K562 (cell line): ENCODE results near the gene FUNDC2. TPM values are rescaled to one million over a fixed set of nuclear protein-coding genes. Genes with fewer than 3 reads are reported as not detected.
A peak's percentile ranks its signal among the peaks of the same experiment; 100 is the strongest.

Experiments used
- FOXK1 ChIP-seq: sonication (generic); formaldehyde crosslinking; IDR thresholded peaks from 2 replicates; pipeline ENCODE4 v1.8.0; 2022; ENCODE audit warnings: missing genetic modification reagents, mild to moderate bottlenecking, borderline replicate concordance
- MCM3 ChIP-seq: fragments of 450-650 bp; IDR thresholded peaks from 2 replicates; pipeline ENCODE4 v1.6.1; 2016
- PHF21A ChIP-seq: fragments of 450-650 bp; IDR thresholded peaks from 2 replicates; pipeline ENCODE4 v1.6.1; 2017; ENCODE audit warnings: low read depth, borderline replicate concordance
- RREB1 ChIP-seq: fragments of 250-450 bp; sonication (Bioruptor Pico); IDR thresholded peaks from 2 replicates; pipeline ENCODE4 v1.4.0; 2020
- SMARCE1 ChIP-seq: fragments of 450-650 bp; IDR thresholded peaks from 2 replicates; pipeline ENCODE4 v1.7.1; 2016; ENCODE audit warnings: mild to moderate bottlenecking
- TAF7 ChIP-seq: fragments of 450-650 bp; IDR thresholded peaks from 2 replicates; pipeline ENCODE4 v1.6.1; 2016; ENCODE audit warnings: missing genetic modification characterization, missing compliant biosample characterization
- ZBTB7A ChIP-seq: IDR thresholded peaks from 2 replicates; pipeline ENCODE4 v1.6.1; 2011; ENCODE audit warnings: low read depth, mild to moderate bottlenecking, low read length, moderate library complexity, borderline replicate concordance; ENCODE audit not compliant: control insufficient read depth
- ZNF57 ChIP-seq: fragments of 450-650 bp; formaldehyde crosslinking; IDR thresholded peaks from 2 replicates; pipeline ENCODE4 v1.4.0; 2020; ENCODE audit warnings: mild to moderate bottlenecking, moderate library complexity
- polyA plus RNA-seq, 8 experiments: library from polyadenylated mRNA; depleted of rRNA in 4 of 8; stranded (reverse) in 5 of 8; unstranded in 3 of 8; fragments of >200 nt; fragmentation: Nextera tagmentation in 2 of 8; fragmentation: Illumina TruSeq in 1 of 8; extraction: Ambion mirVana in 2 of 8; extraction: Trizol in 1 of 8; gene quantifications; 2 replicates each; pipeline versions ENCODE4 v1.2.1 to v1.2.3, GENCODE V29; 2011 to 2014; ENCODE audit warnings: inconsistent platforms in 1 of 8, missing spikeins in 1 of 8
- total RNA-seq, 7 experiments: library from RNA; depleted of rRNA in 6 of 7; stranded (reverse); fragments of >200 nt in 6 of 7; fragmentation: Illumina TruSeq in 2 of 7; extraction: Trizol in 2 of 7; gene quantifications; 2 replicates each; pipeline versions ENCODE4 v1.2.1 to v1.2.3, GENCODE V29; 2011 to 2021; ENCODE audit warnings: low replicate concordance in 1 of 7
- TF ChIP-seq, protein P1 (sequence below): fragments of 200-600 bp; sonication (generic); IDR thresholded peaks from one replicate; pipeline ENCODE4 v1.6.1; 2012; ENCODE audit warnings: mild to moderate bottlenecking, low read depth, low read length, inconsistent platforms
- TF ChIP-seq, protein P2 (sequence below): sonication (generic); formaldehyde crosslinking; IDR thresholded peaks from 2 replicates; pipeline ENCODE4 v1.5.0; 2020; ENCODE audit warnings: missing genetic modification reagents

The FUNDC2 gene
- total and polyA plus RNA-seq, 9 of the 15 experiments (the other 6 are each of a cell fraction or from before 2014, with no cell fraction given) = 50.6 to 235 (median 123) TPM

DNA sequence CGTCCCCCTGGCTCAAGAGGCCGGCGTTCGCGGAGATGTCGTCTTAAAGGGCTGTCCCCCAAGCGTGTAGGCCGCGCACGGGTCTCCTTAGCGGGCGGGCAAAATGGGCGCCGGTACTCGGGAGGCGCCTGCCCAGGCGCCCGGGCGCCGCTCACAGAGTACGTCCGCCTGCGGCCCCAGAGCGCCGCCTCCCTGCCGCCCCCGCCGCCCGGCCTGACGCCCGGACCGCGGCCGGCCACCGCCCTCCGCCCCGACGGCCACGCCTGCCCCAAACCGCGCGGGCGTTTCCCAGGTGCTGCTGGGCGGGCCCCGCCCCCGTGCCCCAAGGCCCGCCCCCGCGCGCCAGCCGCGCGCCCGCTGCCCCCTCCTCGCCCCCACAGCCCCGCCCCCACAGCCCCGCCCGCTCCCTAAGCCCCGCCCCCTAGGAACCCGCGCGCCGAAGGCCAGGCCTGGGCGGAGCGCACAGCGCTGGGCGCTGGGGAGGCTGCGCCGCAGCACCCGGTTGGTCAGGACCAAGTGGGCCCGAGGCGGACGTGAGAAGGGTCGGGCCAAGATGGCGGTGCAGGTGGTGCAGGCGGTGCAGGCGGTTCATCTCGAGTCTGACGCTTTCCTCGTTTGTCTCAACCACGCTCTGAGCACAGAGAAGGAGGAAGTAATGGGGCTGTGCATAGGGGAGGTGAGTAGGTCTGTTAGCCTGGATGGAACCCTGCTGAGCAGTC lies 44.5 kb downstream of the FUNDC2 start, which contains the start of the genes BRCC3, CMC4 and MTCP1 (continued):
- TF ChIP-seq SMARCE1 (no peak), RREB1 (CRISPR knock-in tag) (no peak), ZBTB7A (no peak; the same call in 1 of the 2 replicates), PHF21A (no peak), ZNF57 (no peak), TAF7 (tag) (peak; percentile 78), FOXK1 (no peak), MCM3 (no peak)
- TF ChIP-seq, protein P1, sequence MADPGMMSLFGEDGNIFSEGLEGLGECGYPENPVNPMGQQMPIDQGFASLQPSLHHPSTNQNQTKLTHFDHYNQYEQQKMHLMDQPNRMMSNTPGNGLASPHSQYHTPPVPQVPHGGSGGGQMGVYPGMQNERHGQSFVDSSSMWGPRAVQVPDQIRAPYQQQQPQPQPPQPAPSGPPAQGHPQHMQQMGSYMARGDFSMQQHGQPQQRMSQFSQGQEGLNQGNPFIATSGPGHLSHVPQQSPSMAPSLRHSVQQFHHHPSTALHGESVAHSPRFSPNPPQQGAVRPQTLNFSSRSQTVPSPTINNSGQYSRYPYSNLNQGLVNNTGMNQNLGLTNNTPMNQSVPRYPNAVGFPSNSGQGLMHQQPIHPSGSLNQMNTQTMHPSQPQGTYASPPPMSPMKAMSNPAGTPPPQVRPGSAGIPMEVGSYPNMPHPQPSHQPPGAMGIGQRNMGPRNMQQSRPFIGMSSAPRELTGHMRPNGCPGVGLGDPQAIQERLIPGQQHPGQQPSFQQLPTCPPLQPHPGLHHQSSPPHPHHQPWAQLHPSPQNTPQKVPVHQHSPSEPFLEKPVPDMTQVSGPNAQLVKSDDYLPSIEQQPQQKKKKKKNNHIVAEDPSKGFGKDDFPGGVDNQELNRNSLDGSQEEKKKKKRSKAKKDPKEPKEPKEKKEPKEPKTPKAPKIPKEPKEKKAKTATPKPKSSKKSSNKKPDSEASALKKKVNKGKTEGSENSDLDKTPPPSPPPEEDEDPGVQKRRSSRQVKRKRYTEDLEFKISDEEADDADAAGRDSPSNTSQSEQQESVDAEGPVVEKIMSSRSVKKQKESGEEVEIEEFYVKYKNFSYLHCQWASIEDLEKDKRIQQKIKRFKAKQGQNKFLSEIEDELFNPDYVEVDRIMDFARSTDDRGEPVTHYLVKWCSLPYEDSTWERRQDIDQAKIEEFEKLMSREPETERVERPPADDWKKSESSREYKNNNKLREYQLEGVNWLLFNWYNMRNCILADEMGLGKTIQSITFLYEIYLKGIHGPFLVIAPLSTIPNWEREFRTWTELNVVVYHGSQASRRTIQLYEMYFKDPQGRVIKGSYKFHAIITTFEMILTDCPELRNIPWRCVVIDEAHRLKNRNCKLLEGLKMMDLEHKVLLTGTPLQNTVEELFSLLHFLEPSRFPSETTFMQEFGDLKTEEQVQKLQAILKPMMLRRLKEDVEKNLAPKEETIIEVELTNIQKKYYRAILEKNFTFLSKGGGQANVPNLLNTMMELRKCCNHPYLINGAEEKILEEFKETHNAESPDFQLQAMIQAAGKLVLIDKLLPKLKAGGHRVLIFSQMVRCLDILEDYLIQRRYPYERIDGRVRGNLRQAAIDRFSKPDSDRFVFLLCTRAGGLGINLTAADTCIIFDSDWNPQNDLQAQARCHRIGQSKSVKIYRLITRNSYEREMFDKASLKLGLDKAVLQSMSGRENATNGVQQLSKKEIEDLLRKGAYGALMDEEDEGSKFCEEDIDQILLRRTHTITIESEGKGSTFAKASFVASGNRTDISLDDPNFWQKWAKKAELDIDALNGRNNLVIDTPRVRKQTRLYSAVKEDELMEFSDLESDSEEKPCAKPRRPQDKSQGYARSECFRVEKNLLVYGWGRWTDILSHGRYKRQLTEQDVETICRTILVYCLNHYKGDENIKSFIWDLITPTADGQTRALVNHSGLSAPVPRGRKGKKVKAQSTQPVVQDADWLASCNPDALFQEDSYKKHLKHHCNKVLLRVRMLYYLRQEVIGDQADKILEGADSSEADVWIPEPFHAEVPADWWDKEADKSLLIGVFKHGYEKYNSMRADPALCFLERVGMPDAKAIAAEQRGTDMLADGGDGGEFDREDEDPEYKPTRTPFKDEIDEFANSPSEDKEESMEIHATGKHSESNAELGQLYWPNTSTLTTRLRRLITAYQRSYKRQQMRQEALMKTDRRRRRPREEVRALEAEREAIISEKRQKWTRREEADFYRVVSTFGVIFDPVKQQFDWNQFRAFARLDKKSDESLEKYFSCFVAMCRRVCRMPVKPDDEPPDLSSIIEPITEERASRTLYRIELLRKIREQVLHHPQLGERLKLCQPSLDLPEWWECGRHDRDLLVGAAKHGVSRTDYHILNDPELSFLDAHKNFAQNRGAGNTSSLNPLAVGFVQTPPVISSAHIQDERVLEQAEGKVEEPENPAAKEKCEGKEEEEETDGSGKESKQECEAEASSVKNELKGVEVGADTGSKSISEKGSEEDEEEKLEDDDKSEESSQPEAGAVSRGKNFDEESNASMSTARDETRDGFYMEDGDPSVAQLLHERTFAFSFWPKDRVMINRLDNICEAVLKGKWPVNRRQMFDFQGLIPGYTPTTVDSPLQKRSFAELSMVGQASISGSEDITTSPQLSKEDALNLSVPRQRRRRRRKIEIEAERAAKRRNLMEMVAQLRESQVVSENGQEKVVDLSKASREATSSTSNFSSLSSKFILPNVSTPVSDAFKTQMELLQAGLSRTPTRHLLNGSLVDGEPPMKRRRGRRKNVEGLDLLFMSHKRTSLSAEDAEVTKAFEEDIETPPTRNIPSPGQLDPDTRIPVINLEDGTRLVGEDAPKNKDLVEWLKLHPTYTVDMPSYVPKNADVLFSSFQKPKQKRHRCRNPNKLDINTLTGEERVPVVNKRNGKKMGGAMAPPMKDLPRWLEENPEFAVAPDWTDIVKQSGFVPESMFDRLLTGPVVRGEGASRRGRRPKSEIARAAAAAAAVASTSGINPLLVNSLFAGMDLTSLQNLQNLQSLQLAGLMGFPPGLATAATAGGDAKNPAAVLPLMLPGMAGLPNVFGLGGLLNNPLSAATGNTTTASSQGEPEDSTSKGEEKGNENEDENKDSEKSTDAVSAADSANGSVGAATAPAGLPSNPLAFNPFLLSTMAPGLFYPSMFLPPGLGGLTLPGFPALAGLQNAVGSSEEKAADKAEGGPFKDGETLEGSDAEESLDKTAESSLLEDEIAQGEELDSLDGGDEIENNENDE = no peak
- TF ChIP-seq, protein P2, sequence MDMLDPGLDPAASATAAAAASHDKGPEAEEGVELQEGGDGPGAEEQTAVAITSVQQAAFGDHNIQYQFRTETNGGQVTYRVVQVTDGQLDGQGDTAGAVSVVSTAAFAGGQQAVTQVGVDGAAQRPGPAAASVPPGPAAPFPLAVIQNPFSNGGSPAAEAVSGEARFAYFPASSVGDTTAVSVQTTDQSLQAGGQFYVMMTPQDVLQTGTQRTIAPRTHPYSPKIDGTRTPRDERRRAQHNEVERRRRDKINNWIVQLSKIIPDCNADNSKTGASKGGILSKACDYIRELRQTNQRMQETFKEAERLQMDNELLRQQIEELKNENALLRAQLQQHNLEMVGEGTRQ = no peak
